IPS-20b (cell line): ENCODE data around the gene SCYGR5.
"Not testable (repeated sequence)": the region's sequence is repeated elsewhere in the genome, so short reads cannot be mapped to it uniquely, and the experiment has no call there.

ENCODE experiments used
- H3K27ac ChIP-seq: one replicate; pipeline ENCODE4 v1.5.1; 2013; ENCODE audit warnings: low read length
- H3K27me3 ChIP-seq: 2 replicates; pipeline ENCODE4 v1.6.1; 2013; ENCODE audit warnings: mild to moderate bottlenecking, low read length, inconsistent platforms; ENCODE audit not compliant: insufficient read depth
- H3K36me3 ChIP-seq: 2 replicates; pipeline ENCODE4 v1.6.1; 2013; ENCODE audit warnings: low read depth, mild to moderate bottlenecking, inconsistent platforms, low read length, moderate library complexity; ENCODE audit not compliant: insufficient read depth
- H3K4me1 ChIP-seq: 2 replicates; pipeline ENCODE4 v1.6.1; 2013; ENCODE audit warnings: mild to moderate bottlenecking, control low read depth, inconsistent platforms, low read length, moderate library complexity; ENCODE audit not compliant: insufficient read depth
- H3K4me3 ChIP-seq: 2 replicates; pipeline ENCODE4 v1.5.1; 2013; ENCODE audit warnings: mild to moderate bottlenecking, low read length, inconsistent platforms
- H3K9ac ChIP-seq: 2 replicates; pipeline ENCODE4 v1.6.1; 2013; ENCODE audit warnings: low read depth, mild to moderate bottlenecking, inconsistent platforms, low read length, moderate library complexity
- H3K9me3 ChIP-seq: 2 replicates; pipeline ENCODE4 v1.6.1; 2013; ENCODE audit warnings: mild to moderate bottlenecking, low read depth, low read length, inconsistent platforms; ENCODE audit not compliant: insufficient read depth

SCYGR5 gene, protein sequence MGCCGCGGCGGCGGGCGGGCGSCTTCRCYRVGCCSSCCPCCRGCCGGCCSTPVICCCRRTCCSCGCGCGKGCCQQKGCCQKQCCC

DNA sequence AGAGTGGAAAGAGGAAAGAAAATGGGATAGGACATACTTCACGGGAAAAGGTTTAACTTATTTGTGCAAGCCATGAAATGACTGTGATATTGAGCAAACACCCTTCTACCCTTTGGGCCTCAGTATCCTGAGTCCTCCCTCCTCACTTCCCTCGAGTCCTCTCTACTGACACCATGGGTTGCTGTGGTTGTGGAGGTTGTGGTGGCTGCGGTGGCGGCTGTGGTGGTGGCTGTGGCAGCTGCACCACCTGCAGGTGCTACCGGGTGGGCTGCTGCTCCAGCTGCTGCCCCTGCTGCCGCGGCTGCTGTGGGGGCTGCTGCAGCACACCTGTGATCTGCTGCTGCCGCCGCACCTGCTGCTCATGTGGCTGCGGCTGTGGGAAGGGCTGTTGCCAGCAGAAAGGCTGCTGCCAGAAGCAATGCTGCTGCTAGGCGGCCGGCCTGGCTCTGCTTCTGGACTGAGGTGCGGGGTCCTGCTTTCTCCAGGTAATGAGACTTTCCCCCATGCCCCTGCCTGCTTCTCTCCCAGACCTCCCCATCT, at the start of gene SCYGR5:
SCYGR5 (plus strand) TSS at position 174 of the 540 bp plus-strand sequence; CDS start at position 174, 0 bp downstream.
- H3K27me3 ChIP-seq, H3K36me3 ChIP-seq: not testable (repeated sequence)

DNA sequence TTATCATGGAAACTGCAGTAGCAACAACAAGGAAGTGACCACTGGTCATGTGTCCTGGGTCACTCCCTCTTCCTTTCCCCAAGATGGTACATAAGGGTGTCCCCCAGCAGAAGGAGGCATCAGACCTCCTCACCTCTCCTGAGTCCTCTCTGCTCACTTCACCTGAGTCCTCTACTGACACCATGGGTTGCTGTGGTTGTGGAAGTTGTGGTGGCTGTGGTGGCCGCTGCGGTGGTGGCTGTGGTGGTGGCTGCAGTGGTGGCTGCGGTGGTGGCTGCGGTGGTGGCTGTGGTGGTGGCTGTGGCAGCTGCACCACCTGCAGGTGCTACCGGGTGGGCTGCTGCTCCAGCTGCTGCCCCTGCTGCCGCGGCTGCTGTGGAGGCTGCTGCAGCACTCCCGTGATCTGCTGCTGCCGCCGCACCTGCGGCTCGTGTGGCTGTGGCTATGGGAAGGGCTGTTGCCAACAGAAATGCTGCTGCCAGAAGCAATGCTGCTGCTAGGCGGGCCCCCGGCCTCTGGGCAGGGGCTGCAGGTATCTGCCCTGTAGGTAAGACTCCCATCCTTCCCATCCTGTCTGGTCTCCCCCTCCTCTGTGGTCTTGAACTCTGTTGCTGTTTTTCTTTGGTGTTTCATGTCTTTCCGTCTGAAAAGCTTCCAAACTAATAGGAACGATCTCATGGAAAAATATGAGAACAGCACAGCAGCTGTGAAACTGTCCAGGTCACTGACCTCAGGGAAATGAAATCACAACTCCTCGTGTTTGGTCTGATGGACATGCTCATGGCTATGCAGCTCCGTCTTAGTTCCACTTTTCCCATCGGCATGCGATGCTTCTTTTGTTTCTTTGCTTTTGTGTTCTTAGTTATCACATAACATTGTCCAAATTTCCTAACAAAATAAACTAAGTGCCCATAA, 49.0 kb upstream of the SCYGR5 start, which contains the start of gene SCYGR4:
SCYGR4 (plus strand) TSS at position 183 of the 915 bp plus-strand sequence; CDS start at position 183, 0 bp downstream.
- Histone ChIP-seq H3K4me1 (peaks cover 10% of the 10 kb centered on the region; the same call in 1 of the 2 replicates), H3K27ac (no peak within 1 kb of the TSS), H3K36me3 (no peaks in the 10 kb centered on the region), H3K9ac (no peak within 1 kb of the TSS), H3K9me3 (no peaks in the 10 kb centered on the region), H3K27me3 (no peaks in the 10 kb centered on the region; the same call in 1 of the 2 replicates), H3K4me3 (no peak within 1 kb of the TSS)

More for the DNA sequence above, at the start of gene SCYGR5:
- H3K27ac ChIP-seq, H3K4me3 ChIP-seq, H3K9ac ChIP-seq, H3K9me3 ChIP-seq: not testable (repeated sequence)
- peaks cover 10% of the 10 kb centered on the region; the same call in 1 of the 2 replicates for H3K4me1 ChIP-seq

DNA sequence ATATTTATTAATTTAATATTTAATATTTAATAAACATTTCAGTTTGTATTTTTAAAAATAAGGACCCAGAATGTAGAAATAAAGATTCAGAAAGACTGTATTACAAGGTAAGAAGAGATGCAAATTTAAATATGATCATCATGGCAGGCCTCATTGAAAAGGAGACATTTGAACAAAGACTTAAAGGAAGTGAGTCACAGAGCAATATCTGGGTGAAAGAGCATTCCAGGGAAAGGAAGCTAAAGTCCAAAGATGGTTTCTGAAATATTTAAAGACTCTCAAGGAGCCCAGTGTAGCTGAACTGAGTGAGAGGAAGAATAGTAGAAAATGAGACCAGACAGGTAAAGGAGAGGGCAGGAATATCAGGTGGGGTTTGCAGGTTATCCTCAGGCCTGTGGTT, 43.4 kb upstream of the SCYGR5 start:
- Histone ChIP-seq H3K27ac (no peak overlapping the region), H3K9ac (no peak overlapping the region), H3K4me3 (no peak overlapping the region), H3K27me3 (no peaks in the 10 kb centered on the region), H3K36me3 (no peaks in the 10 kb centered on the region), H3K9me3 (no peaks in the 10 kb centered on the region), H3K4me1 (no peaks in the 10 kb centered on the region)

DNA sequence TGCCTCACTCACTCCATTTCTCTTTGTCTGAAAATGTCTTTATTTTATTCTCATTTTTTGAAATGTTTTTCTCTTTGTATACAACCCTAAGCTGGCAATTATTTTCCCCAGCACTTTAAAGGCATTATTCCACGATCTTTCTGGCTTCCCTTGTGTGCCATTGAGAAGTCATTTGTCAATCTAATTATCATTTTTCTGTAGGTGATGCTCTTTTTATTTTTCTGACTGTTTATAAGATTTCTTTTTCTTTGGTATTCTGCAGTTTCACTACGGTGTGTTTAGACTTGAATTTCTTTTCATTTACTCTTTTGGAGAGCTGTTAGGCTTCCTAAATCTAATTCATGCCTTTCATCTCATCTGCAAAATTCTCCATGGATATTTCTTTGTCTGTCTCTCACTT, 41.2 kb upstream of the SCYGR5 start:
- H3K9me3 ChIP-seq, result no peaks in the 10 kb centered on the region
- no peak overlapping the region for H3K27ac ChIP-seq
- no peaks in the 10 kb centered on the region for H3K4me1 ChIP-seq
- no peaks in the 10 kb centered on the region for H3K27me3 ChIP-seq
- H3K36me3 ChIP-seq, result no peaks in the 10 kb centered on the region
- no peak overlapping the region for H3K9ac ChIP-seq
- no peak overlapping the region for H3K4me3 ChIP-seq

DNA sequence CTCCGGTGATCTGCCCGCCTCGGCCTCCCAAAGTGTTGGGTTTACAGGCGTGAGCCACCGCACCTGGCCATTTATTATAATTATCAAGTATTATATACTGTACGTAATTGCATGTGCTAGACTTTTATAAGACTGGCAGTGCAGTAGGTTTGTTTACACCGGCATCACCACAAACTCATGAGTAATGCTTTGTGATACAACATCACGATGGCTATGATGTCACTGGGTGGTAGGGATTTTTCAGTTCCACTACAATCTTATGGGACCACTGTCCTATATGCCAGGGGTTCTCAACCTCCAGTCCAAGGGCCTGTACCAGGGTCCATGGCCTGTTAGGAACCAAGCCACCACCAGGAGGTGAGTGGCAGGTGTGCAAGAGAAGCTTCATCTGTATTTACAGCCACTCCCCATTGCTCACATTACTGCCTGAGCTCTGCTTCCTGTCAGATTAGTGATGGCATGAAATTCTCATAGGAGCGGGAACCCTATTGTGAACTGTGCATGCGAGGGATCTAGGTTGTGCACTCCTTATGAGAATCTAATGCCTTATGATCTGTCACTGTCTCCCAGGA, 39.9 kb upstream of the SCYGR5 start:
- H3K27me3 ChIP-seq, result no peaks in the 10 kb centered on the region
- no peaks in the 10 kb centered on the region for H3K4me1 ChIP-seq
- H3K9me3 ChIP-seq, result no peaks in the 10 kb centered on the region
- H3K36me3 ChIP-seq, result no peaks in the 10 kb centered on the region
- H3K4me3 ChIP-seq, result no peak overlapping the region
- H3K27ac ChIP-seq, result no peak overlapping the region
- no peak overlapping the region for H3K9ac ChIP-seq

DNA sequence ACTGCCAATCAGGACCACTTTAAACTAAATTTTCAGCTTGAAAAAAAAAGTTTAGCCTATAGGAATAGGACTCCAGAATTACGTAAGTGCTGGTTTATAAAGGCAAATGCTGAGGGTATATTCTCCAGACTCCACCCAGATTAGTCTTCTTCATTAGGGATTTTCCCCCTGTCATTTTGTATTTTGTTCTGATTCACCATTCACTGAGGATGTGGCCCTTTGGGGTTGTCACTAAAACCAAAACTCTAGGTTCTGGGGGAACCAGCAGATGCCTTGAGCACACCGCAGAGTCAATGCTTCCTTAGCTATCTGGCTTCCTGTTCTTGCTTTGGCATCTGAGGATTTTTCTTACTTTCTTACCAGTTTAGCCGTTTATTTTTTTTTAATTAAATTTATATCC, 38.8 kb upstream of the SCYGR5 start:
- Histone ChIP-seq H3K36me3 (no peaks in the 10 kb centered on the region), H3K4me3 (no peak overlapping the region), H3K9ac (no peak overlapping the region), H3K9me3 (no peaks in the 10 kb centered on the region), H3K4me1 (no peaks in the 10 kb centered on the region), H3K27ac (no peak overlapping the region), H3K27me3 (no peaks in the 10 kb centered on the region)

DNA sequence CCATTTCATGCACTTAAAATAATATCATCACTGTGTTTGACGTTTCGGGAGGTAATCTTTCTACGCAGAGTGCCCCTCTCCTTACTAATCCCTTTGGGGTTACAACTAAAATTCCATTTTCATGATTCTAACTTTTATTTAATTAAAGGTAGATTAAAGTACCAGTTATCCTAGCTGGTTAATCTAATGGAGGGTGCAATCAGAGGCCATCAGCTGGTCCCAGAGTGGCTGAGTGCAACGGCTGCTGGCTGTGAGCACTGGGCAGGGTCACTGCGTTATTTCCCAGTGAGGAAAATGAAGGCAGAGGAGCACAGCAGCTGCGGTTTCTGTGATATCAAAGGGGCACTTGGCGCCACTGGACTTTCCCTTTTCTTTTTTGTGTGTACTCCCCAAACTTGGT, 37.2 kb upstream of the SCYGR5 start:
- Histone ChIP-seq H3K9ac (no peak overlapping the region), H3K4me3 (no peak overlapping the region), H3K36me3 (no peaks in the 10 kb centered on the region), H3K4me1 (no peaks in the 10 kb centered on the region), H3K9me3 (no peaks in the 10 kb centered on the region), H3K27me3 (no peaks in the 10 kb centered on the region), H3K27ac (no peak overlapping the region)

DNA sequence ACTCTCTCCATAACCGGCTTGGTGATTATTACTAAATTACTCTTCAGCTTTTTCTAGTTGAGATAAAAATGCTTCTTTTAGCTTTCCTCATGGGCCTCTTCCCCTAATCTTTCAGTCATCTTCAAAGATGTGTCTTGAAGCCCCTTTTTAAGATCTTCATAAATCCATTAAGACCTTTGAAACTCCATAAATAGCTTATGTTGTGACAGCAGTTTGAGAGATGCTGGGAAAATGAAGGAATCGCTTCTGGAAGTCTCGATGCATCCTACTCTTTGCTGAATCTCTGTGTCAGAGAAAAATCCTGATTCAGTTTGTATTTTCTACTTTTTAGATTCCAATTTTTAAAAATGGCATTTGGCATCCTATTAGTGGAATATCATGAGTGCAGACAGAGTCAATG, 36.3 kb upstream of the SCYGR5 start:
- H3K9ac ChIP-seq, result no peak overlapping the region
- H3K4me3 ChIP-seq, result no peak overlapping the region
- no peak overlapping the region for H3K27ac ChIP-seq

DNA sequence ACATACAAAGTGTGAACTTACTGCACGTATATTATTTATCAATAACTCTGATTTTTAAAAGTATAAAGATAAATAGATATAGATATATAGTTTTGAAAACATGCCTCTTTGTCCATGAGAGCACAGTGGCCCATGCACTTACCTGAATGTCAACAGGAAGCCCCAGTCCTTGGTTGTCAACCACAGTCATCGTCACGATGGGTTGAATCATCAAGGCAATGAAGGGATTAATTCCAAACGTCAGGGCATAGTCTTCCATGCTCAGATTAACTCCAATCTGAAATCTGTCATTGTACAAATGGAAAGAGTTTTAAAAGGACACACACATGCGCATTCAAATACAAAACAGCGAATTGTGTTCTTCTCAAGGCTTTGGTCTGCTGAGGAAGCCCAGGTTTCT, 33.8 kb upstream of the SCYGR5 start:
- Histone ChIP-seq H3K27ac (no peak overlapping the region), H3K9me3 (no peaks in the 10 kb centered on the region), H3K27me3 (no peaks in the 10 kb centered on the region), H3K4me3 (no peak overlapping the region), H3K36me3 (no peaks in the 10 kb centered on the region), H3K9ac (no peak overlapping the region), H3K4me1 (no peaks in the 10 kb centered on the region)

More for the DNA sequence above, 36.3 kb upstream of the SCYGR5 start:
- no peaks in the 10 kb centered on the region for H3K4me1 ChIP-seq
- no peaks in the 10 kb centered on the region for H3K27me3 ChIP-seq
- no peaks in the 10 kb centered on the region for H3K36me3 ChIP-seq
- no peaks in the 10 kb centered on the region for H3K9me3 ChIP-seq

DNA sequence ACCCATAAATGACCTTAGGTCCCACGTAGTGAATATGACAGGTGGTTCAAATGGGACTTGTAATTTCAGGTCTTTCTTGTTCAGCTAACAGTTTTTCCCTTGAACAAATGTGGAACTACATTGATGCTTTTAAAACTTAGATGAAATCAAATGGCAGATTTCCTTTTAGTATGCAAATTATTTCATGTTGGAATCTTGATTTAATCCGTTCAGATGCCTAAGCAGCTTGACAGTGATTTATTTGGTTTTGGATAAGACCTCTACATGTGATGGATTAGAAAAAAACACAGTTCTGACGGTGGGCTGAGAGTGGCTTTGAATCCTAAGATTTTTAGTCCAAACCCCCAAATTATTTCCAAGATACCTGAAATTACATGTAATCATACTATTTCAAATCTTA, 32.4 kb upstream of the SCYGR5 start:
- no peaks in the 10 kb centered on the region for H3K9me3 ChIP-seq
- no peaks in the 10 kb centered on the region for H3K4me1 ChIP-seq
- no peak overlapping the region for H3K4me3 ChIP-seq
- H3K9ac ChIP-seq, result no peak overlapping the region
- no peaks in the 10 kb centered on the region for H3K36me3 ChIP-seq
- H3K27ac ChIP-seq, result no peak overlapping the region
- H3K27me3 ChIP-seq, result no peaks in the 10 kb centered on the region

DNA sequence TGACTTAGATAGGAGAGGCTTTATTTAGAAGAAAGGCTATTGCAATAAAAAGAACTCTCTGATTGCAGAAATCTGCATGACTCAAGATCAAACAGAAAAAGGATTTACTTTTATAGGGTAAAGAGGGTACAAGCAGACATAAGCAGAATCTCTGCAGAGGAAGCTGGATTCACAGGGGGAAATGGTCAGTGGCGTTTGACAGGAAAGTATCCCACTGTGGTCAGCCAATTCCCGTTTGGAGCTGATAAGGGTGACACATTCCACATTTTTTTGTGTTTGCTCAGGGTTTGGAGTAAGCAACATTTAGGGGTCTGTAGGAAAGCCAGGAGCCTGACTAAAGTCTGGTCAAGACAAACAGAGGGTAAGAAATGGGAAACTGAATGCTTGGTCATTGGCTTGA, 23.9 kb upstream of the SCYGR5 start:
- no peaks in the 10 kb centered on the region for H3K27me3 ChIP-seq
- H3K9ac ChIP-seq, result no peak overlapping the region
- no peak overlapping the region for H3K4me3 ChIP-seq
- H3K9me3 ChIP-seq, result no peaks in the 10 kb centered on the region
- H3K36me3 ChIP-seq, result no peaks in the 10 kb centered on the region
- no peak overlapping the region for H3K27ac ChIP-seq
- no peaks in the 10 kb centered on the region for H3K4me1 ChIP-seq
